Spinal cord (tissue), 10 donors: ENCODE data around the gene PANX2. TPM values are rescaled to one million over a fixed set of nuclear protein-coding genes. Genes with fewer than 3 reads are reported as not detected.
A peak's percentile ranks its signal among the peaks of the same experiment; 100 is the strongest.
"Not testable (repeated sequence)": the region's sequence is repeated elsewhere in the genome, so short reads cannot be mapped to it uniquely, and the experiment has no call there.

Source experiments
- DNase-seq, 6 donors: peaks; one replicate each; pipeline versions ENCODE4 v3.0.0 to v3.0.0-alpha.2; 2013 to 2015; ENCODE audit warnings: low spot score in 6 of 6, low read depth in 4 of 6
- H3K27ac ChIP-seq: one replicate; pipeline ENCODE4 v1.5.1; 2013; ENCODE audit warnings: low read depth, low read length, control low read depth
- H3K27me3 ChIP-seq: one replicate; pipeline ENCODE4 v1.6.1; 2013; ENCODE audit warnings: low read length; ENCODE audit not compliant: control insufficient read depth, insufficient read depth
- H3K36me3 ChIP-seq: one replicate; pipeline ENCODE4 v1.6.1; 2013; ENCODE audit warnings: low read length; ENCODE audit not compliant: control insufficient read depth, insufficient read depth
- H3K4me1 ChIP-seq: one replicate; pipeline ENCODE4 v1.6.1; 2013; ENCODE audit warnings: low read length; ENCODE audit not compliant: control insufficient read depth, insufficient read depth
- H3K4me3 ChIP-seq: one replicate; pipeline ENCODE4 v1.5.1; 2013; ENCODE audit warnings: low read depth, low read length, control low read depth
- H3K9me3 ChIP-seq: one replicate; pipeline ENCODE4 v1.6.1; 2013; ENCODE audit warnings: low read length; ENCODE audit not compliant: control insufficient read depth, insufficient read depth
- WGBS: methylation state at CpG from one replicate; pipeline ENCODE4 v1.1.5; 2013; ENCODE audit warnings: missing lambda C conversion rate; ENCODE audit not compliant: insufficient coverage; 5-methylcytosine and 5-hydroxymethylcytosine counted together
- long read RNA-seq, 4 donors: transcript quantifications; one replicate each; lab custom pipeline, GENCODE V29; 2026
- polyA plus RNA-seq, 2 donors: library from polyadenylated mRNA; unstranded; fragments of 120-200 nt; gene quantifications; one replicate each; pipeline ENCODE4 v1.2.1, GENCODE V29; 2013; ENCODE audit not compliant: insufficient read length in 2 of 2
- total RNA-seq, 2 donors: library from RNA; depleted of rRNA in 1 of 2; stranded (reverse); fragments of 120-200 nt in 1 of 2; fragments of >200 nt in 1 of 2; gene quantifications; one replicate each; pipeline versions ENCODE4 v1.2.3 to v1.2.4, GENCODE V29; 2013 to 2014
- donor health status: healthy.

Gene PANX2
- total RNA-seq (1 to 10 TPM; 2.1 to 3.3 TPM), polyA plus RNA-seq (10 to 100 TPM; 18.3 to 21.6 TPM)
- long read RNA-seq, donor 1, partial matches to known transcripts: 20 of 23 reads
- long read RNA-seq, donor 1, other reads (novel, unspliced or antisense): 0 of 23 reads
- long read RNA-seq, donor 2, partial matches to known transcripts: 12 of 12 reads
- long read RNA-seq, donor 2, other reads (novel, unspliced or antisense): 0 of 12 reads
- long read RNA-seq, donor 3, partial matches to known transcripts: 7 of 7 reads
- long read RNA-seq, donor 3, other reads (novel, unspliced or antisense): 0 of 7 reads
- long read RNA-seq, donor 4: 0 reads

- Histone ChIP-seq H3K4me1 (peaks cover 33% of the 10 kb centered on the region), H3K27me3 (peaks cover 6% of the 10 kb centered on the region), H3K36me3 (peaks cover 30% of the 10 kb centered on the region), H3K4me3 (peak within 1 kb of the TSS; percentile 32), H3K27ac (no peak within 1 kb of the TSS), H3K9me3 (no peaks in the 10 kb centered on the region)
- DNase-seq: peak in 2 of 6 donors; percentile 63 to 67
- 3% methylated on average over 77 of the region's 105 CpGs for WGBS
Measured at GRCh38 chr22:50170453-50171318, at the start of gene PANX2. TSS of gene PANX2 (plus strand) at chr22:50170731. CDS start at chr22:50170731, 0 bp downstream.

DNA sequence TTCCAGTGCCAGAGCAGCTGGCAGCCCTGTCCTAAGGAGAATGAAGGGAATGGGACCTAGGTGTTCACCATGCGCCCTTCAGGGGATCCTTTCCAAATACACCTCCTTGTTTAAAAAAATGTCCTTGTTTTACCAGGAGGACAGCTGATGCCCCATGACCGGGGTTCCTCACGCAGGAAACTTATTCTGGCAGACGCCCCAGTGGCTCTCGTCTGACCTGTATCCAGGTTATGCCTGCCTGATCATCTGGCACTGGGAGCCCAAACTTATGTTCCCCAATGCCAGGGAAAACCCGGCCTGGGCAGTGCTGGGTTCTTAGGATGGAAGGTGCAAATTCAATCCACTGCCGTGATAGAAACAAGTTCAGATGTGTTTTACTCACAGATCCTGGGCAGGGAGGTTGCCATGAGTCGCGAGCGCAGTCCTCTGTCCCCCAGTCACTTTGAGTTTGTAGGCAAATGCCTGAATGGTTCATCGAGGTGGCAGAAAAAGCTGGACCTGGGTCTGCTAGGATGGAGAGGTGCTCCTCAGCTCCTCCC, 49.3 kb upstream of the PANX2 start:
- no peak overlapping the region for H3K4me3 ChIP-seq
- H3K9me3 ChIP-seq: peaks cover 6% of the 10 kb centered on the region
- H3K27ac ChIP-seq: no peak overlapping the region
- H3K36me3 ChIP-seq: no peaks in the 10 kb centered on the region
- H3K4me1 ChIP-seq: peaks cover 18% of the 10 kb centered on the region
- DNase-seq: no peak
- no peaks in the 10 kb centered on the region for H3K27me3 ChIP-seq
- WGBS: 88% methylated on average over 11 of the region's 11 CpGs

GRCh38 chr22:50123119-50123518, 47.4 kb upstream of the PANX2 start:
- no peak overlapping the region for H3K4me3 ChIP-seq
- H3K36me3 ChIP-seq: no peaks in the 10 kb centered on the region
- peaks cover 6% of the 10 kb centered on the region for H3K9me3 ChIP-seq
- no peaks in the 10 kb centered on the region for H3K27me3 ChIP-seq
- peaks cover 18% of the 10 kb centered on the region for H3K4me1 ChIP-seq
- no peak overlapping the region for H3K27ac ChIP-seq
- 80% methylated on average over 1 of the region's 4 CpGs for WGBS
- no peak for DNase-seq

DNA sequence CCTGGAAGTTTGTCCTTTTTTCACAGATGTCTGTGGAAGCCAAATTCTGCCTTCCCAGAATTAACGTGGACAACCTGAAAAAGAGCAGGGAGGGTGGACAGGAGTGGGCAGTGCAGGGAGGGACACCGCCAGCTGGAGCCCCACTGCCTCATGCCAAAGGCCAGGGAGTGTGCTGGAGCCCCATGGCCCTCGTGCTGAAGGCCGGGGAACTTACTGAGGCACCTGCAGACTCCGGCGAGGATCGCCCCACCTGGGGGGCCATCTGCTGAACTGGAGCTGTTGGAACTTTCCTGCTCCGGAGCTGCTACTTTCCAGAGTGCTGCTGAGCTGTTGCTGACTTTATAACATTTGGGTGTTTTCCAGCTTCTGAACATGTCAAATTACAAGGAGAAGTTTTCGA, 45.5 kb upstream of the PANX2 start:
- DNase-seq: no peak
- Histone ChIP-seq H3K27ac (no peak overlapping the region), H3K27me3 (no peaks in the 10 kb centered on the region), H3K9me3 (peaks cover 6% of the 10 kb centered on the region), H3K36me3 (no peaks in the 10 kb centered on the region), H3K4me1 (peaks cover 5% of the 10 kb centered on the region), H3K4me3 (no peak overlapping the region)
- WGBS: 74% methylated on average over 9 of the region's 9 CpGs

- H3K4me3 ChIP-seq: no peak overlapping the region
- no peak overlapping the region for H3K27ac ChIP-seq
- no peaks in the 10 kb centered on the region for H3K27me3 ChIP-seq
- H3K4me1 ChIP-seq: no peaks in the 10 kb centered on the region
- no peaks in the 10 kb centered on the region for H3K36me3 ChIP-seq
- WGBS: 72% methylated on average over 7 of the region's 10 CpGs
- DNase-seq: no peak
- no peaks in the 10 kb centered on the region for H3K9me3 ChIP-seq
Measured at GRCh38 chr22:50129121-50129736, 41.3 kb upstream of the PANX2 start.

DNA sequence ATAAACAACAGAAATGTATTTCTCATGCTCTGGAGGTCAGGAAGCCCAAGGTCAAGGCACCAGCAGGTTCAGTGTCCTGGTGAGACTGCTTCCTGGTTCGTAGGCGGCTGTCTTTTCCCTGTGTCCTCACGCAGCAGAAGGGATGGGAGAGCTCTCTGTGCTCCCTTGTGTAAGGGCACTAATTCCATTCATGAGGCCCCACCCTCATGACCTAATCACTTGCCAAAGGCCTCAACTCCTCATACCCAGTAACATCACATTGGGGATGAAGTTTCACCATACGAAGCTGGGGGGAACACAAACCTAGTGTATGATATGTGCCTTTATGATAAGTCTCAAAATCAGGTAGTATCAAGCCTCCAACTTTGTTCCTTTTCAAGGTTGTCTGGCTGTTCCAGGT, 38.6 kb upstream of the PANX2 start:
- Histone ChIP-seq H3K9me3 (no peaks in the 10 kb centered on the region), H3K27ac (no peak overlapping the region), H3K4me3 (no peak overlapping the region), H3K36me3 (no peaks in the 10 kb centered on the region), H3K27me3 (no peaks in the 10 kb centered on the region), H3K4me1 (peaks cover 5% of the 10 kb centered on the region)
- DNase-seq: no peak
- no CpG with 5 or more reads among the region's 4 CpGs for WGBS

GRCh38 chr22:50134481-50134880, 36.0 kb upstream of the PANX2 start:
- Histone ChIP-seq H3K27me3 (no peaks in the 10 kb centered on the region), H3K9me3 (no peaks in the 10 kb centered on the region), H3K4me1 (peaks cover 5% of the 10 kb centered on the region), H3K27ac (no peak overlapping the region), H3K4me3 (no peak overlapping the region), H3K36me3 (no peaks in the 10 kb centered on the region)
- 100% methylated on average over 1 of the region's 10 CpGs for WGBS
- no peak for DNase-seq

DNA sequence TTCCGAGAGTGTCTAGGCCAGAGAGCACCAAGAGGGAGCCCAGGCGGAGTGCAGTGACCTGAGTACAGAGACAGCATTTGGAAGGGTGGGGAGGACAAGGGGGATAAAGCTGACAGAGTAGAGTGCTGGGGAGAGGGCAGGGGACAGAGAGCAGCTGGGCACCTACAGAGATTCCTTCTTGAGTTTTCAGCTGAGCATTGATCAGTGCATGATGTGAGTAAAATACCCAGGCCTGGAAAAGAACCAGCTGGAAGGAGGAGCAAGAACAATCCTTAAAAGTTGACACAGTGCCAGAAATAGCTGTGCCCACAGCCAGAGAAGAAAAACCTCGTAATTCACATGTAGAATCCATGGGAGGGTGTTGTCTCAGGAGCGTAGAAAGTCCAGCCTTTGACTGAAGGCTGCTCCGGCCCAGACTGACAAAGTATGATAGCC, 33.9 kb upstream of the PANX2 start:
- Histone ChIP-seq H3K9me3 (no peaks in the 10 kb centered on the region), H3K4me1 (peaks cover 5% of the 10 kb centered on the region), H3K27ac (no peak overlapping the region), H3K36me3 (no peaks in the 10 kb centered on the region), H3K4me3 (no peak overlapping the region), H3K27me3 (no peaks in the 10 kb centered on the region)
- 74% methylated on average over 2 of the region's 5 CpGs for WGBS
- peak in 2 of 6 donors; percentile 75 to 77 for DNase-seq

DNA sequence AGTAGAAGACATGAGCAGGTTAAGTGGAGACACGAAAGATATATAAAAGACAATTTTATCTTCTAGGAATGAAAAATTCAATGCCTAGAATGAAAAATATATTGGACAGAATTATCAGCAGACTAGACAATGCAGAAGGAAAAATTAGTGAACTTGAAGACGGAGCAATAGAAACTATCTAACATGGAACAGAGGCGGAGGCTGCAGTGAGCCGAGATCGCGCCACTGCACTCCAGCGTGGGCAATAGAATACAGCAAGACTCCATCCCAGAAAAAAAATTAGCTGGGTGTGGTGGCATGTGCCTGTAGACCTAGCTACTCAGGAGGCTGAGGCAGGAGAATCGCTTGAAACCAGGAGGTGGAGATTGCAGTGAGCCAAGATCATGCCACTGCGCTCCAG, 33.3 kb upstream of the PANX2 start:
- H3K27ac ChIP-seq, H3K27me3 ChIP-seq, H3K36me3 ChIP-seq, H3K4me3 ChIP-seq, DNase-seq, H3K4me1 ChIP-seq, H3K9me3 ChIP-seq: not testable (repeated sequence)
- WGBS: 93% methylated on average over 3 of the region's 9 CpGs
